ENCODE data around the gene ZNF761.

- TF ChIP-seq CTCF (IDR thresholded peaks at IDR 0.05; ENCODE audit: low read length) (no peak), EZH2 (IDR thresholded peaks at IDR 0.05; ENCODE audit: borderline replicate concordance, low read length) (no peak)
Observed at GRCh38 chr19:53506728-53507127, 74.9 kb downstream of the ZNF761 start.
